NCI-H2107 treated with DMSO at 0.1 percent for 48 hours (cell line): ENCODE data around the gene RAB37.

Source experiments
- DNase-seq: peaks from one replicate; lab custom pipeline; 2025; ENCODE audit not compliant: unreplicated experiment; lab: John Stamatoyannopoulos, UW

The RAB37 gene, protein sequence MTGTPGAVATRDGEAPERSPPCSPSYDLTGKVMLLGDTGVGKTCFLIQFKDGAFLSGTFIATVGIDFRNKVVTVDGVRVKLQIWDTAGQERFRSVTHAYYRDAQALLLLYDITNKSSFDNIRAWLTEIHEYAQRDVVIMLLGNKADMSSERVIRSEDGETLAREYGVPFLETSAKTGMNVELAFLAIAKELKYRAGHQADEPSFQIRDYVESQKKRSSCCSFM

DNA sequence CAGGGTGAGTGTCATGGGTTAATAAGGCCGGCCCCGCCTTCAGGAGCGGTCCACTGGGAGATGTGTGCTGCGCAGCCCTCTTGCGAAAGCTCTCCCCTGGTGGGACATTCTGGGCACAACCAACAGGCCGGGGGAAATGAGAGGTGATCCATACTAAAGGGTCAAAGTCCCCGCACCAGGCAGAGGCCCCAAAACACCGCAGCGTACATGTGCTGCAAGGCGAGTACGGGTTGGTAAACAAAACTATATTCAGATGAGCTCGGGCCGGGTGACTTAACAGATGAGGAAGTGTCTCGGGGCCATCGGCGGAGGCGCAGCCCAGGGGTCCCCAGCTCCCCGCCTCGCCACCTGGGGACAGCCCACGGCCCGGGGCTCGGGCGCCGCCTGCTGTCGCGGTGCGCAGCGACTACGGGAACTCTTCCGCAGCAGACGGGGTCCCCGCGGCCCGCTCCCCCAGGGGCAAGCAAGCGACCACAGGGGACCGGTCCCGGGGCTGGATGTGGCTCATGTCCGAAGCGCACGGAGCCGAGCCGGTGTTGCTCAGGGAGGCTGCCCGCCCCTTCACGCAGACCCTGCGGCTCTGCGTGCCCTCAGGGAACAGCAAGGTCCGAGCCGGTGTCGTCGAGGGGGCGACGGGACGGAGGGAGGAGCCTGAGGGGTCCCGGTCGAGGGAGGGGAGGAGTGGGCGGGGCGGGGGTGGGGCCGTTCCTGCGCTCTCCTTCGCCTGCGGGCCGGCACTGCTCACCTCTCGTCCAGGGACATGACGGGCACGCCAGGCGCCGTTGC lies at the start of gene RAB37:
TSS of gene RAB37 (plus strand) at position 744 of the 786 bp plus-strand sequence. CDS start at position 761, 17 bp downstream.
- DNase-seq = no peak

DNA sequence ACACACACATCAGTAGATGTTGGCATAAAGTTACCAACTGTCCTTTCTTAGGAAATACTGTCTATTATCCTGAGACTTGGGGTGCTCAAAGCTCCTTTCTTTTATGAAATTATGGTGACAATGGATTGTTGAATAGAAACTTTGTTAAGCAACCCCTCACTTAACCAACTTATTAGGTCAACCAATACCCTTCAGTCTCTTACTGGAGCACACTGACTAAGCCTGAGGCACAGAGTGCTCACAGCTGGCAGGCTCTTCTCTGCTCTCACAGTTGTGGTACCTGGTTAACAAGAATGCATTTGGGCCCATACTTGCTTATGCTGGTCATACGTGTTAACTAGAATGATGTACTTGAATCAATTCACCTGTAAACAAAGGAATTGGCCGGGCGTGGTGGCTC lies 49.2 kb upstream of the RAB37 start:
- no peak for DNase-seq

DNA sequence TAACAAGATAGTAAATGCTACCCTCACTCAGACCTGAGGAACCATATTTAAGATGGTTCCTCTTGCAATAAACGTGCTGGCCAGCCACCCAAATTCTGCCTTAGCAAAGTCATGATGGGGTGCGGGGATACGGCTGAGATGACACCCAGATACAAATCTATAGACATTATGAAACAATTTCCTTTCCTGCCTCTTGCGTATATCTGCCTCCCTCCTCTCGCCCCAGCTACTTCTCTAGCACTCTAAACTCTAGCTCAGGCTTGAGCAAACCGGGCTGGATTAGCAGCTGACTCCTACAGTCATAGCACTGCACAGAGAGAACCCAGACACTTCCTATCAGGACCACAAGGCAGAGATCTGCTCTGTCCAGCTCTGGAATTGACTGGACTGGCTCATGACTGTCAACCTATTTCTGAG lies 46.6 kb upstream of the RAB37 start:
- no peak for DNase-seq

DNA sequence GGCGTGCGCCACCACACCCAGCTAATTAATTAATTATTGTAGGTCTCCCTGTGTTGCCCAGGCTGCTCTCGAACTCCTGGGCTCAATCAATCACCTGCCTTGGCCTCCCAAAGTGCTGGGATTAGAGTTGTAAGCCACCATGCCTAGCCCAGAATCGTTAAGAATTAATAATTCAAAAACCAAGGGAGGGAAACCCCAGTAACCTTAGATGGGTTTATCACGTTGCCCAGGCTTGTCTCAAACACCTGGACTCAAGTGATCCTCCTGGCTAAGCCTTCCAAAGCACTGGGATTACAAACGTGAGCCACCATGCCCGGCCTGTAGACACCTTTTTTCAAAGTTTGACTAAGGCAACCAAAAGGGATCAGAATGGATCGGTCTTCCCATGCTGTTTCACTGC lies 45.9 kb upstream of the RAB37 start:
- DNase-seq = no peak

DNA sequence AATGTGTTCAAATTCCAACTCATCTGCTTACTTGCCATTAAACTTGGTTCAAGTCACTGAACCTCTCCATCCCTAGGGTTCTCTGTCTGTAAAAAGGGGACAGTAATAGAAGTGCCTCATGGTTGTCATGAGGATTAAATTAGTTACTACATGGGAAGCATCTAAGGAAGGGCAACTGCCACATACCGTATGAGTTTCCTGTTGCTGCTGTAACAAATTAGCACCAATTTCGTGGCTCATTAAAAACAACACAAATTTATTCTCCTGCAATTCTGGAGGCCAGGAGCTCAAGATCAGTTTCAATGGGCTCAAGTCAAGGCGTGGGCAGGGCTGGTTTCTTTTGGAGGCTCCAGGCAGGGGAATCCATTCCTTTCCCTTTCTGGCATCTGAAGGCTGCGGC lies 43.0 kb upstream of the RAB37 start:
- DNase-seq = no peak

DNA sequence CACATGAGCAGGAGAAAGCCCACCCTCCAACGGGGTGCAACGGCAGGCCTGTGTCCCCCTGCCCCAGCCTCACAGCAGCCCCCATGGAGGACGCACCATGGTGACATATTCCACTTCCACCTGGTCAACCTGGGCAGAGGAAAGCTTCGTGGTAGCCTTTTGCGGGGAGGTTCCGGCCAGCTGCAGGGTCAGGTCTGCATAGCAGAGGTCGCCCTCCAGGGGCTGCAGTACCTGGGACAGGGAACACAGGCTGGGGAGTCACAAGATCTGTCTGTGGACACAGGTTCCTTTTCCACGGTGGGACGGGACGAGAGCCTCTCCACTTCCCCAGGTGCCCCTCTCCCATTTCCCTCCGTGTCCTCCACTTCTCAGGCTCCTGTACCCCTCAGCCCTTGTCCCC lies 41.4 kb upstream of the RAB37 start:
- no peak for DNase-seq

DNA sequence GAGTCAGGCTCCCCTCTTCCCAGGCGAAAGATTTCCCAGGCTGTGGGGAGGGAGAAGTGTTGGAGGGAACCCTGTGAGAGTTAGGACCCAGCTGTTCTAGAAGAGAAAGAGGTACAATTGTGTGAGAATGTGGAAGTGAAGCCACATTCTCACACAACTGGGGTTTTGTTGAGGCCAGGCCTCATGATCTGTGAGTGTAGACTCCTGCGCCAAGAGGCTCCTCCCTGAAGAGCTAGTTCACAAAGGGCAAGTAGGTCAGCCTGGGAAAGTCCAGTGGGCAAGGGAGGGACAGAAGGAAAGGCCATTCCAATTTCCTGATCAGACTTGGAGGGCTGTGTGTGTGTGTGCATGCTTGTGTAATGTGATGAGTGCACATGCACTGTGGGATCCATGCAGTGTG lies 39.5 kb upstream of the RAB37 start:
- DNase-seq = no peak

DNA sequence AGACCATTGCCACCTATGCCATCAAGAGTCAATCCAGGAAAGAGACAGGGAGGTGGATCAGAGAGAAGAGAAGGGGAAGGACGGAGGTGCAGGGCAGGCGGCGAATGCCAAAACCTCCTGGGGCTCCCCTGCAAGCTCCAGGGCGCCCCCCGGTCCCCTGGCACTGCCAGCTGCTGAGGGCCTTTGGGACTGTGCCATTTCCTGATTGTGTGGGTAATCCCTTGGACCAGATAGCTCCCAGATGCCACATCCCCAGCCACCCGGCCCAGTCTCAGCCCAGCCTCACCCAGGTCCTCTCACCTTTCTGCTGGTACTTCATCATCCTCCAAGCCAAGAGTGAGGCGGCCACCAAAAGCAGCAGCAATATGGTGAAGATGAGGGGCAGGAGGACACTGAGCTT lies 39.0 kb upstream of the RAB37 start:
- no peak for DNase-seq

DNA sequence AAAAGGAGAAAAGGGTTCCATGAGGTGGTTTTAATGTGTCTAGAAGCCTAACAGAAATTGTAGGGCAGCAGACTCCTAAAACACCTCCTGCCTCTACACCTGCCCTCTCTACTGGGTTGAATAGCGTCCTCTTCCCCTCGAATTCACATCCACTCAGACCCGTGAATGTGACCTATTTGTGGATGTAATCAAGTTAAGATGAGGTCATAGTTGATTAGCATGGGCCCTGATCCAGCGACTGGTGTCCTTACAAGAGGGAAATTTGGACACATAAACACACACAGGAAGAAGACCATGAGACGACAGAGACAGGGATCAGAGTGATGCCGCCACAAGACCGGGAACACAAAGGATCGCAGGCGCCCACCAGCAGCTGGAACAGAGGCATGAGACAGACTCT lies 37.8 kb upstream of the RAB37 start:
- DNase-seq = no peak

DNA sequence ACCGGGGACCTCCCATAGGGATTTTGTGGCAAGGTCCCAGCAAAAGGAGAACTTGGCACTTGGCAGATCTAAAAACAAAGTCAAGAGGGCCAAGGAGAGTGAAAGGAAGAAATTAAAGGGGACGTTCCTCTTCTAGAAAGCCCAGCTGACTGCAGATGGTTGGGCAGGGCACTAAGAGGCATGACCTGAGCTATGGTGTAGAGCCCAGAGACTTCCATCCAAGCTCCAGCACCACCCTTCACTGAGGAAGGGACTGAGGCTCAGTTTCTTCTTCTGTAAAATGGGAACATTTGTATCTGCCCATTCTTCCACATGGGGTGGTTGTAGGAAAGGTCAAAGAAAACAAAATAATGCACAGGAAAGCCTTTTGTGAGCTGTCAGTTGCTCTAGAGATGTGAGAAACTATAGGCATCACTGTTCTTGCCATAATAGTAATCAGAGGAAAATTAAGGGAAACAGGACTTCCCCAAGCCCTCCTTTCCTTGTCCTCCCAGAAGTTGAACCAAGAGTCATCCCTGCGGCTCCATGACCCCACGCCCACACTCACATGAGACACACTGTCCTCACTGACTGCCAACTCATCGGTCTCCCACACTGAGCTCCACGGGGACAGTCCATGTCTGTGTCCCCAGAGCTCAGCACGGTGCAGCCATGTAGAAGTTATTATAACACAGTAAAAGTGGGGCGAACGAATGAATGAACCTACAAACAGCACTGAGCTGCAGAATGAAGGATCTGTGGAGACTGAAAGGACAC lies 34.8 kb upstream of the RAB37 start:
- no peak for DNase-seq

DNA sequence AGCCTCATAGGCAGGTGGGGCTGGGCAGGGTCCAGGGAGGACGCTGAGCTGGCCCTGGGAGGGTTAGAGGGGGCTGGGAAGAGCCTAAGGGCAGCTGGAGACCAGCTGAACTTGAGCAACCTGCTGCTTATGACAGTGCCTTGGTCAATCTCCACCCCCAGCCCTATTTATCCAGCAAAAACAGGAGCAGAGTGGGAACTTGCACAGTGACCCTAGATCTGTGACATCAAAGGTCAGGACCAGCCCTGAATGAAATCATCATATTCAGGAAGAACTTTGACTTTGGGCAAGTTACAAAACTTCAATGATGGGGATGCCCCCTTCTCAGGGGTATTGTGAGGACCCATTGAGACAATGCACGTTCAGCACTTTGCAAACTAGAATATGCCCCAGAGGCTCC lies 33.7 kb upstream of the RAB37 start:
- DNase-seq = no peak

DNA sequence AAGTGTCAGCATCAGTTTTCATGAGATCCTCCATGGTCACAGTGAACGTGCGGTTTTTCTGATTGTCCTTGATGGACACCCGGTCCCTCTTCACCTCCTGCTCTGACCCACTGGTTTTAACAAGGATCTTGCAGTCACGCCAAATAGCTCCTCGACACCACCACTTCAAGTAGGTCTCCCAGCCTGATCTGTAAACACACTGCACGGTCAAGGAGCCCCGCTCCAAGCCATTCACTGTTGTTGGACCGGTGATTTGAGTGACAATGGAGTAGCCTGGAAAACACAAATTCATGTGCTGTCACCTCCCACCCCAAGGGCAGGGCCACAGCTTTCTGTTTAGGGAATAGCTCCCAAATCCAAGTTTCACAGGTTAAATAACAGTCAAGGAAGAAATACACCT lies 32.5 kb upstream of the RAB37 start:
- no peak for DNase-seq

DNA sequence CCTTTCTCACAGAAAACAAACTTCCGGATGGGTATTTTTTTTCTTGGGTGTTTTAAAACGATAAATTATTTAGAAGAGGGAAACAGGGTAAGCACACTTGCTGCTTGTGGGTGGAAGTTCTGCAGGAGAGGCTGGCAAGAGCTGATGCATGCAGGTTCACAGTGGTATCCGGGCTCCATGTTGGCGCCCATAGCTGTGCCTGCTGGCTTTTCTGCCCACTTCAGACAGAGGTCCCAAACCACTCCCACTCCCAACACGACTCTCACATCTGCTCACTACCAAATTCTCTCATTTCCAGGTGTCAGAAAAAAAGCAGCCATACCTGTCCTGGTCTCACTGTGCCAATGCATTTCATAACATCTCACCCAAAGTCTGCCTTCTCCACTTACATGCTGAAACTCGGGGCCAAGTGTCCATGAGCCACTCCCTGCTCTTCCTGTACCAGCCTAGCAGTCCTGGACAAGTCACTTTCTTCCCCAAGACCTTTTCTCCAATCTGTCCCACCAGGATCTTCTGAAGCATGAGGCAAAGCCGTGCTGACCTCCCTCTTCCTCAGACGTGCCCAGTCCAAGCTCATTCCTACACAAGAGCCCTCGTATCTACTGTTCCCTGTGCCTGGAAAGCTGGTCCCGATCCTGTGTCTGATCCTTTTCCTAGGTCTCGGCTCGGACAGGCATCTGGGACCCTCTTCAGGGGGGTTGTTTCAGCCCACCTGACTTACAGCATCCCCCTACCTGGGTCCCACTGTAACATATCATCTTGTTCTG lies 25.8 kb upstream of the RAB37 start:
- DNase-seq = no peak

DNA sequence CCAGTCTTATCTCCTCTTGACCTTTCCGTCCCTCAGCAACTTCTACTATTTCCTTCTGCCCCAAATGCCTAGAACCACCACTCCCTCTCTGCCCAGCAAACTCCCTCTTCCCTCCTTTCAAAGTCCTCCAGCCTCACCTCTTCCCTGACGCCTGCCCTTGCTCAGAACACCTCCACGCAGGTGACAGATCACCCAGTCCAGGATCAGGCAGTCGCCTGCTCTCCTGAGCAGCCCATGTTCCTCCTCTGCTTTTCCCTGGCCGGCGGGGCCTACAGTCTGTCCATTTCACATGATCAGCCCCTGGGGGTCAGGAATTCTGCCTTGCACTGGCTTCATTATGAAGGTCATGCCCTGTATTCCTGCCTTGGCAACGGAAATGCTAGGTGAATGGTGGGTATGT lies 24.8 kb upstream of the RAB37 start:
- DNase-seq = no peak

DNA sequence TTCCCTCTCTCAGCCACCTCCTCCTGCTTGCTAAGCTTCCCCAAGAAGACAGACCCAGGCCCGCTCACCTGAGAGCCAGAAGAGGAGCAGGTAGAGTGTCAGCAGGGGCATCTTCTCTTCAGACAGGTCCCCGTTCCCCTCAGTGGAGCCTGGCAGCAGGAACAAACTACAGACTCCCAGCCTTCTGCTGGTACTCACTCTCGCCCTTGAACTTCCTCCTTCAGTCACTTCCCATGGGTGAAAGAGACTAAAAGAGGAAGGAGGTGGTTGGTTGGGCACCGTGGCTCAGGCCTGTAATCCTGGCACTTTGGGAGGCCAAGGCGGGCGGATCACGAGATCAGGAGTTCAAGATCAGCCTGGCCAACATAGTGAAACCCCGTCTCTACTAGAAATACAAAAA lies 24.3 kb upstream of the RAB37 start, which contains the start of gene CD300LF:
TSS of gene CD300LF (minus strand) at position 168 of the 400 bp plus-strand sequence. CDS start at position 111, 57 bp downstream.
- DNase-seq = no peak

DNA sequence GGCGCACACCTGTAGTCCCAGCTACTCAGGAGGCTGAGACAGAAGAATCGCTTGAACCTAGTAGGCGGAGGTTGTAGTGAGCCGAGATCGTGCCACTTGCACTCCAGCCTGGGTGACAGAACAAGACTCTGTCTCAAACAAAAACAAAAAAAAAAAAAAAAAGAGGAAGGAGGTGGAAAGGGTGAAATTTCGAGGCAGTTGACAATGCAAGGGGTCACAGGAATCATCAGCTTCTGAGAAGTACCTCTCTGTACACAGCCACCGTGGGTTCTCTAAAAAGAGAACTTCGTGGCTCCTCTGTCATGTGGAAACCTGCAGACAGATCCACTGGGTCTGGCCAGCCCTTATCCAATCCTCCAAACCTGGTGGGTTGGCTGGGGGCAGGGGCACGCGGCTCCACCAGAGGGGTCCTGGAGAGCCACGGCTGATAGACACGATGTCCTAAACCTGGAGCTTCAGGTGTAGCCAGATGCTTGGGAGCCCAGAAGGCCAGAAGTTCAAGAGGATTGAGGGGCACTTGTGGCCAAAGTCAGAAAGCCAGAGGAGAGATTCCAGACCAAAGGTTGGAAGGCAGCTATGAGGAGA lies 23.8 kb upstream of the RAB37 start:
- DNase-seq = no peak

DNA sequence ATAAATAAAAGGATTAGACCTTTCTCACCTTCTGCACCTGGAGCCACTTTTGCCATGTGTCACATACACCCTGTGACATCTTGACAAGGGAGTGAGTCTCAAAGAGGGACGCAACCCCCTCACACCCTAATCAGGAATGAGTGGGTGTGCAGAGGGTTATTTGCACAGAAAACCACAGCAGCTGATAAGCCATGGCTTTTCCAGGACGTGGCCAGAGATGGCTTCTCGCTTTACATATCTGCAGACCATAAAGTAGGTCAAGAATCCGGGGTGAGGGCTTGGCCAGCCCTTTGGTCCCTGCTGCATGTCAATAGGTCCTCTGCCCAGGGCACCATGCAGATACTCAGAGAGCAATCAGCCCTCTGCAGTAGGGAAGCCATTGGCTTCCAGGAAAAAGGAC lies 21.9 kb upstream of the RAB37 start:
- no peak for DNase-seq

DNA sequence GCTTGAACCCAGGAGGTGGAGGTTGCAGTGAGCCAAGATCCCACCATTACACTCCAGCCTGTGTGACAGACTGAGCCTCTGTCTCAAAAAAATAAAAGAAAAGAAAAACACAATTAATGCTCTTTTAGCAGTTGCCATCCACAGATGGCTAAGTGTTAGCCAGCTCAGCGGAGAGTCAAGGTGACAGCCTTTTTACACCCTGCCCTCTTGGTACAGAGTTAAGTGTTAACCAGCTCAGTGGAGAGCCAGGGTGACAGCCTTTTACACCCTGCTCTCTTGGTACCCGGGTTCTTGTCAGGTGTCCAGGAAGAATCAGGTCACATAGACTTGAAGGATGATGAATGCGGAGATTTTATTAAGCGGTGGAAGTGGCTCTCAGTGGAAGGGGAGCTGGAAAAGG lies 16.6 kb upstream of the RAB37 start:
- no peak for DNase-seq

DNA sequence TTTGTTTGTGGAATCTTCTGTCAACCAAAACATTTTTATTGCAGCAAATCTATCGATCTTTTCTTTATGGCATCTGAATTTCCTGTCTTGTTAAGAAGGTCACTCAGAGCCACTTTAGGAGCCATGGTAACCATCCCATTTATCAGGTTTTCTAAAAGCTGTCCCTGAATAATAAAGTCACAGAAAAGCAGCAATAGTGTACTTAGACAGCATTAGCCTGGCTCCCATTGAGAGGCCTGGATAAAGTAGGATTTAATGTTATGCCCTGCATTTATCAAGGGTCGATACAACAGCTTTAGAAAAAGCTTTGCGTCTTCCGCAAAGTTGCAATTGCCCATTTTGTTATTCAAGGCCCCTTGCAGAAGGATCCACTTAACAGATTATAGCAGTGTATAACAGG lies 14.3 kb upstream of the RAB37 start:
- no peak for DNase-seq

DNA sequence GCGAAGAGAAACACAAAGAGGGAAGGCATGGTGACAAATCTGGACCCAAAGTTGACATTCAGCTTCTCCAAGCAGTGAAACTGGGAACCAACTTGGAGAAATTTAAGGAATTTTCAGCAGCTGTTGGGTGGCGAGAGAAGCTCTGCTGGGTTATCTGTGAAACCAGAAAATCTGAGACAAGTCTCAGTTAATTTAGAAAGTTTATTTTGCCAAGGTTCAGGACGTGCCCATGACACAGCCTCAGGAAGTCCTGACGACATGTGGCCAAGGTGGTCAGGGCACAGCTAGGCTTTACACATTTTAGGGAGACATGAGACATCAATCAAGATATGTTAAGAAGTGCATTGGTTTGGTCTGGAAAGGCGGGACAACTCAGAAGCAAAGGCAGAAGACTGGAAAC lies 13.2 kb upstream of the RAB37 start:
- DNase-seq = no peak

DNA sequence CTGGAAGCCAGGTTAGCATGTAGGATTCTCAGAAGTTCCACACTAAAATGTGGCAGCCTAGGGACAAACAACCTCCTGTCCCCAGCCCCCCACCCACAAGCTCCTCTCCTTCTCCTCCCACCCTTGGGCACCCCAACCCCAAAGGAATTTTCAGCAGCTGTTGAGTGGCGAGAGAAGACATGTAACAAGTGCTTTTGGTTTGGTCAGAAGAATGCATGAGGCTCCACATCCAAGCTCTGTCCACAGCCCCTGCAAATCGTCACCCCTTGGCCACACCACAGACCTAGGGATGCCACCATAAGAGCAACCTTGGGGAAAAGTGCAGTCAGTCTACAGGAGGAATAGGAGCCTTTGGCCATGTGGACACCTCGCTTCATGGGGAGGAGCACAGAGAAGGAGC lies 11.9 kb upstream of the RAB37 start:
- no peak for DNase-seq
